HepG2 (cell line): Measurements from ENCODE around the gene SERPINA3. TPM values are rescaled to one million over a fixed set of nuclear protein-coding genes. Genes with fewer than 3 reads are reported as not detected.

ENCODE experiments used
- ATRX ChIP-seq: sonication (generic); formaldehyde crosslinking; IDR thresholded peaks from 2 replicates; pipeline ENCODE4 v1.4.0; 2020; ENCODE audit warnings: missing genetic modification reagents, borderline replicate concordance
- CBFB ChIP-seq: sonication (generic); formaldehyde crosslinking; IDR thresholded peaks from 2 replicates; pipeline ENCODE4 v1.4.0; 2020; ENCODE audit warnings: missing genetic modification reagents
- EZH2 ChIP-seq: conservative IDR thresholded peaks from 2 replicates; pipeline ENCODE4 v1.6.1; 2012; ENCODE audit warnings: mild to moderate bottlenecking, low read depth, low read length, moderate library complexity
- HIVEP1 ChIP-seq: sonication (generic); formaldehyde crosslinking; IDR thresholded peaks from 2 replicates; pipeline ENCODE4 v1.4.0; 2020; ENCODE audit warnings: mild to moderate bottlenecking, missing genetic modification reagents
- KAT7 ChIP-seq: IDR thresholded peaks from 2 replicates; pipeline ENCODE4 v1.6.1; 2018; ENCODE audit warnings: borderline replicate concordance, missing compliant biosample characterization
- KLF13 ChIP-seq: sonication (generic); formaldehyde crosslinking; IDR thresholded peaks from 2 replicates; pipeline ENCODE4 v1.4.0; 2020; ENCODE audit warnings: mild to moderate bottlenecking, missing genetic modification reagents
- KLF6 ChIP-seq: IDR thresholded peaks from 2 replicates; pipeline ENCODE4 v1.8.0; 2016; ENCODE audit warnings: missing biosample characterization, missing genetic modification reagents
- PCBP2 ChIP-seq: fragments of 200-400 bp; formaldehyde crosslinking; optimal IDR thresholded peaks from 2 replicates; pipeline ENCODE3; 2018; ENCODE audit warnings: low read length, low read depth; ENCODE audit not compliant: poor library complexity, severe bottlenecking
- PHB2 ChIP-seq: fragments of 450-650 bp; IDR thresholded peaks from 2 replicates; pipeline ENCODE4 v1.6.1; 2018; ENCODE audit not compliant: partially characterized antibody
- REXO4 ChIP-seq: sonication (generic); formaldehyde crosslinking; IDR thresholded peaks from 2 replicates; pipeline ENCODE4 v1.8.0; 2022; ENCODE audit warnings: missing genetic modification reagents, mild to moderate bottlenecking, borderline replicate concordance
- SUZ12 ChIP-seq: fragments of 150-350 bp; IDR thresholded peaks from 2 replicates; pipeline ENCODE4 v1.6.1; 2014; ENCODE audit warnings: low read depth, low read length
- ZBTB3 ChIP-seq: sonication (generic); formaldehyde crosslinking; IDR thresholded peaks from 2 replicates; pipeline ENCODE4 v1.4.0; 2020; ENCODE audit warnings: low read depth, mild to moderate bottlenecking, moderate library complexity, missing genetic modification reagents, borderline replicate concordance
- ZFP36L2 ChIP-seq: sonication (generic); formaldehyde crosslinking; IDR thresholded peaks from 2 replicates; pipeline ENCODE4 v1.4.0; 2020; ENCODE audit warnings: missing genetic modification reagents
- ZMYM2 ChIP-seq: sonication (generic); formaldehyde crosslinking; IDR thresholded peaks from 2 replicates; pipeline ENCODE4 v1.8.0; 2022; ENCODE audit warnings: mild to moderate bottlenecking, missing genetic modification reagents
- ZNF331 ChIP-seq: sonication (generic); formaldehyde crosslinking; IDR thresholded peaks from 2 replicates; pipeline ENCODE4 v1.4.0; 2020; ENCODE audit warnings: missing genetic modification reagents
- ZNF572 ChIP-seq: sonication (generic); formaldehyde crosslinking; IDR thresholded peaks from 2 replicates; pipeline ENCODE4 v1.5.1; 2020; ENCODE audit warnings: mild to moderate bottlenecking, missing genetic modification reagents
- ZNF781 ChIP-seq: sonication (generic); formaldehyde crosslinking; IDR thresholded peaks from 2 replicates; pipeline ENCODE4 v1.5.1; 2020; ENCODE audit warnings: borderline replicate concordance, mild to moderate bottlenecking, missing genetic modification reagents; ENCODE audit errors: not compliant biosample characterization
- polyA plus RNA-seq, 8 experiments: library from polyadenylated mRNA; depleted of rRNA in 3 of 8; stranded (reverse) in 7 of 8; unstranded in 1 of 8; fragments of >200 nt; fragmentation: Illumina TruSeq in 4 of 8; extraction: Trizol in 4 of 8; gene quantifications; 2 replicates each; pipeline versions ENCODE4 v1.2.1 to v1.2.3, GENCODE V29; 2011 to 2016; ENCODE audit warnings: low read depth in 4 of 8, missing spikeins in 1 of 8, mixed read lengths in 1 of 8; ENCODE audit not compliant: insufficient read depth in 1 of 8
- total RNA-seq, 5 experiments: library from RNA; depleted of rRNA; stranded (reverse); fragments of >200 nt; fragmentation: Illumina TruSeq; extraction: Trizol; gene quantifications; 2 replicates each; pipeline ENCODE4 v1.2.3, GENCODE V29; 2016; ENCODE audit warnings: low read depth in 1 of 5
- TF ChIP-seq, protein P1 (sequence below): sonication (generic); formaldehyde crosslinking; IDR thresholded peaks from 2 replicates; pipeline ENCODE4 v1.8.0; 2022; ENCODE audit warnings: mild to moderate bottlenecking, missing genetic modification reagents, moderate library complexity
- TF ChIP-seq, protein P2 (sequence below): sonication (generic); formaldehyde crosslinking; IDR thresholded peaks from 2 replicates; pipeline ENCODE4 v1.4.0; 2020; ENCODE audit warnings: missing genetic modification reagents; ENCODE audit errors: not compliant biosample characterization
- TF ChIP-seq, protein P3 (sequence below): sonication (generic); formaldehyde crosslinking; conservative IDR thresholded peaks from 2 replicates; pipeline ENCODE4 v1.8.0; 2022; ENCODE audit warnings: mild to moderate bottlenecking, moderate library complexity, missing genetic modification reagents
- TF ChIP-seq, protein P4 (sequence below): sonication (generic); formaldehyde crosslinking; IDR thresholded peaks from 2 replicates; pipeline ENCODE4 v1.4.0; 2020; ENCODE audit warnings: missing genetic modification reagents
- TF ChIP-seq, protein P5 (sequence below): sonication (generic); formaldehyde crosslinking; IDR thresholded peaks from 2 replicates; pipeline ENCODE4 v1.5.1; 2020; ENCODE audit warnings: missing genetic modification reagents, mild to moderate bottlenecking, borderline replicate concordance

The SERPINA3 gene
- total and polyA plus RNA-seq, 2 of the 13 experiments (the other 11 are each of a cell fraction or from before 2014, with no cell fraction given) = 825 to 2,200 TPM

DNA sequence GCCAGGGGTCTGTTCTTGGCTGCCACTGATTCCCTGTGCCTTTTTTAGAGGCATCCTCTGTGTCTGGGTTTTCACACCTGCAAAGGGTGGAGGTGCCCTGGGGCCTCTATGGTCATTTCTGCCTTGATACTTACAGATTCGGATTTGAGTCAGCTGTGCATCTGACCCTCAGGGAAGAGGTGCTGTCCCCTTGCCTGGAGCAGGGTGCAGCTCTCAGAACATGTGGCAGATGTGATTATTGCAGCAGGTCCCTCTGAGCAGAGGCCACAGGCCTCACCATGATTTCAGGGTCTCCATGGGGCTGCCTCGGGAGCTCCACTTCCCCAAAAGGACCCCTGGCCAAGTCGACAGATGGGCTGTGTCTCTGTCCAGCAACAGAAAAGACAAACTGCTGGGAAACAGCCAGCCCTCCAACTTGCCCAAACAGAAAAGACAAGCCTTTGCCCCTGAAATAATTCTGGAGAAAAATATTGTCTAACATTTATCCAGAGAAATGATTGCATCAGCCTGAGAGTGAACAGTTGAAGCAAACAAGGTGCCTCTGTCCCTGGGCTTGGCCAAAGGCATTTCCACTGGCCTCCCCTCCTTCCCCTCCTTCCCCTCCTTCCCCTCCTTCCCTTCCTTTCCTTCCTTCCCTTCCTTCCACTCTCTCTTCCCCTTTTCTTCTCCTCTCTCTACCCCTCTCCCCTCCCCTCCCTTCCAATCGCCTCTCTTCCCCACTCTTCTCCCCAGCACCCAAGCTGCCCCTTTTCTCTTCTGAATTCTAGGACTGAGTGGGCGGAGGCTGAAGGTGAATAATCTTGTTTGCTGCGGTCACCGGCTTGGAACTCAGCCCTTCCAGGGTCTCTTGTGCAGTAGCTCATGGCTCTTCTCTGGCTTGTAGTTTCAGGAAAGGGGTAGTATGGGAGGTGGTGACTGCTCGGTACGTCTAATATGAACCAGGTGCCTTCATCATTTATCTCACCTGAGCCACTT is 676 bp downstream of the SERPINA3 start (continued):
- TF ChIP-seq, protein P1, sequence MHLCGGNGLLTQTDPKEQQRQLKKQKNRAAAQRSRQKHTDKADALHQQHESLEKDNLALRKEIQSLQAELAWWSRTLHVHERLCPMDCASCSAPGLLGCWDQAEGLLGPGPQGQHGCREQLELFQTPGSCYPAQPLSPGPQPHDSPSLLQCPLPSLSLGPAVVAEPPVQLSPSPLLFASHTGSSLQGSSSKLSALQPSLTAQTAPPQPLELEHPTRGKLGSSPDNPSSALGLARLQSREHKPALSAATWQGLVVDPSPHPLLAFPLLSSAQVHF (CRISPR knock-in tag) = no peak
- no peak for TF ChIP-seq EZH2
- TF ChIP-seq SUZ12 = no peak
- TF ChIP-seq, protein P2, sequence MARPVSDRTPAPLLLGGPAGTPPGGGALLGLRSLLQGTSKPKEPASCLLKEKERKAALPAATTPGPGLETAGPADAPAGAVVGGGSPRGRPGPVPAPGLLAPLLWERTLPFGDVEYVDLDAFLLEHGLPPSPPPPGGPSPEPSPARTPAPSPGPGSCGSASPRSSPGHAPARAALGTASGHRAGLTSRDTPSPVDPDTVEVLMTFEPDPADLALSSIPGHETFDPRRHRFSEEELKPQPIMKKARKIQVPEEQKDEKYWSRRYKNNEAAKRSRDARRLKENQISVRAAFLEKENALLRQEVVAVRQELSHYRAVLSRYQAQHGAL = no peak
- TF ChIP-seq PCBP2 = peak; percentile 95
- TF ChIP-seq PHB2 = no peak
- TF ChIP-seq ZNF331 (CRISPR knock-in tag) = no peak
- TF ChIP-seq, protein P3, sequence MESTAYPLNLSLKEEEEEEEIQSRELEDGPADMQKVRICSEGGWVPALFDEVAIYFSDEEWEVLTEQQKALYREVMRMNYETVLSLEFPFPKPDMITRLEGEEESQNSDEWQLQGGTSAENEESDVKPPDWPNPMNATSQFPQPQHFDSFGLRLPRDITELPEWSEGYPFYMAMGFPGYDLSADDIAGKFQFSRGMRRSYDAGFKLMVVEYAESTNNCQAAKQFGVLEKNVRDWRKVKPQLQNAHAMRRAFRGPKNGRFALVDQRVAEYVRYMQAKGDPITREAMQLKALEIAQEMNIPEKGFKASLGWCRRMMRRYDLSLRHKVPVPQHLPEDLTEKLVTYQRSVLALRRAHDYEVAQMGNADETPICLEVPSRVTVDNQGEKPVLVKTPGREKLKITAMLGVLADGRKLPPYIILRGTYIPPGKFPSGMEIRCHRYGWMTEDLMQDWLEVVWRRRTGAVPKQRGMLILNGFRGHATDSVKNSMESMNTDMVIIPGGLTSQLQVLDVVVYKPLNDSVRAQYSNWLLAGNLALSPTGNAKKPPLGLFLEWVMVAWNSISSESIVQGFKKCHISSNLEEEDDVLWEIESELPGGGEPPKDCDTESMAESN = 0 out of 2 replicates have a peak, but pooled peaks have one; percentile 43
- TF ChIP-seq KAT7 (CRISPR knock-in tag) = 0 out of 2 replicates have a peak, but pooled peaks have one; percentile 54
- TF ChIP-seq CBFB (CRISPR knock-in tag) = 0 out of 2 replicates have a peak, but pooled peaks have one; percentile 25
- TF ChIP-seq ZFP36L2 (CRISPR knock-in tag) = no peak
- no peak for TF ChIP-seq ZBTB3
- TF ChIP-seq ATRX (CRISPR knock-in tag) = no peak
- no peak for TF ChIP-seq KLF6 (CRISPR knock-in tag)
- TF ChIP-seq REXO4 (CRISPR knock-in tag) = no peak
- no peak for TF ChIP-seq ZMYM2 (CRISPR knock-in tag)
- no peak for TF ChIP-seq ZNF572 (CRISPR knock-in tag)
- peak; percentile 30 for TF ChIP-seq ZNF781 (CRISPR knock-in tag)
- no peak for TF ChIP-seq KLF13 (CRISPR knock-in tag)
- TF ChIP-seq, protein P4, sequence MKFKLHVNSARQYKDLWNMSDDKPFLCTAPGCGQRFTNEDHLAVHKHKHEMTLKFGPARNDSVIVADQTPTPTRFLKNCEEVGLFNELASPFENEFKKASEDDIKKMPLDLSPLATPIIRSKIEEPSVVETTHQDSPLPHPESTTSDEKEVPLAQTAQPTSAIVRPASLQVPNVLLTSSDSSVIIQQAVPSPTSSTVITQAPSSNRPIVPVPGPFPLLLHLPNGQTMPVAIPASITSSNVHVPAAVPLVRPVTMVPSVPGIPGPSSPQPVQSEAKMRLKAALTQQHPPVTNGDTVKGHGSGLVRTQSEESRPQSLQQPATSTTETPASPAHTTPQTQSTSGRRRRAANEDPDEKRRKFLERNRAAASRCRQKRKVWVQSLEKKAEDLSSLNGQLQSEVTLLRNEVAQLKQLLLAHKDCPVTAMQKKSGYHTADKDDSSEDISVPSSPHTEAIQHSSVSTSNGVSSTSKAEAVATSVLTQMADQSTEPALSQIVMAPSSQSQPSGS (CRISPR knock-in tag) = no peak
- TF ChIP-seq HIVEP1 = no peak
- TF ChIP-seq, protein P5, sequence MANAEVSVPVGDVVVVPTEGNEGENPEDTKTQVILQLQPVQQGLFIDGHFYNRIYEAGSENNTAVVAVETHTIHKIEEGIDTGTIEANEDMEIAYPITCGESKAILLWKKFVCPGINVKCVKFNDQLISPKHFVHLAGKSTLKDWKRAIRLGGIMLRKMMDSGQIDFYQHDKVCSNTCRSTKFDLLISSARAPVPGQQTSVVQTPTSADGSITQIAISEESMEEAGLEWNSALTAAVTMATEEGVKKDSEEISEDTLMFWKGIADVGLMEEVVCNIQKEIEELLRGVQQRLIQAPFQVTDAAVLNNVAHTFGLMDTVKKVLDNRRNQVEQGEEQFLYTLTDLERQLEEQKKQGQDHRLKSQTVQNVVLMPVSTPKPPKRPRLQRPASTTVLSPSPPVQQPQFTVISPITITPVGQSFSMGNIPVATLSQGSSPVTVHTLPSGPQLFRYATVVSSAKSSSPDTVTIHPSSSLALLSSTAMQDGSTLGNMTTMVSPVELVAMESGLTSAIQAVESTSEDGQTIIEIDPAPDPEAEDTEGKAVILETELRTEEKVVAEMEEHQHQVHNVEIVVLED (CRISPR knock-in tag) = no peak
